Esophagus squamous epithelium (tissue), 4 donors: ENCODE results near the gene THG1L.

ENCODE experiments used
- CTCF ChIP-seq, 6 experiments: fragments of 450-650 bp in 4 of 6; fragments of 200-600 bp in 2 of 6; sonication (generic) in 2 of 6; IDR thresholded peaks; one replicate each; pipeline ENCODE4 v1.5.1; 2016 to 2019; ENCODE audit warnings: antibody characterized with exemption in 6 of 6, mild to moderate bottlenecking in 4 of 6, moderate library complexity in 4 of 6
- POLR2A ChIP-seq, 4 donors: fragments of 450-650 bp; IDR thresholded peaks; one replicate each; pipeline ENCODE4 v1.6.1; 2017; ENCODE audit warnings: antibody characterized with exemption in 4 of 4, mild to moderate bottlenecking in 4 of 4, moderate library complexity in 3 of 4

- TF ChIP-seq CTCF (IDR thresholded peaks at IDR 0.05) (no peak), POLR2A (IDR thresholded peaks at IDR 0.05) (no peak)
Measured at GRCh38 chr5:157748760-157749461, 17.7 kb downstream of the THG1L start.
